IMR-90 (cell line): ENCODE data around the gene DPP10. TPM values are rescaled to one million over a fixed set of nuclear protein-coding genes. Genes with fewer than 3 reads are reported as not detected.

Experiments used
- ATAC-seq: fragments of 200-7000 bp; cut with Tn5 transposase; 2 replicates; pipeline ENCODE4 v1.9.1; 2020; ENCODE audit warnings: low read depth, mild to moderate bottlenecking, moderate library complexity
- BruUV-seq: library from RNA; stranded (reverse); fragments of 400-500 nt; replicated peaks from 2 replicates; lab custom pipeline; 2021; lab: Mats Ljungman, UMichigan
- CTCF ChIA-PET: fragments of 300-600 bp; formaldehyde crosslinking; extraction: SDS; loops from one replicate; lab custom pipeline; 2021; ENCODE audit warnings: antibody characterized with exemption; lab: Yijun Ruan, JAX
- POLR2A ChIA-PET: fragments of 300-600 bp; sonication (Branson Sonifier 250); formaldehyde crosslinking; loops from one replicate; lab custom pipeline; 2022; ENCODE audit warnings: antibody characterized with exemption; ENCODE audit not compliant: unreplicated experiment; lab: Charles Lee
- DNase-seq: peaks from one replicate; pipeline ENCODE4 v3.0.0; 2013
- H2AFZ ChIP-seq: replicated peaks from 2 replicates; pipeline ENCODE3; 2013; ENCODE audit warnings: low read length, mild to moderate bottlenecking; ENCODE audit not compliant: poor library complexity
- H2AK5ac ChIP-seq: 2 replicates; pipeline ENCODE4 v1.6.1; 2013; ENCODE audit warnings: low read depth, low read length, inconsistent platforms
- H2AK9ac ChIP-seq: replicated peaks from 2 replicates; pipeline ENCODE3; 2013; ENCODE audit warnings: mild to moderate bottlenecking, low read depth, low read length, moderate library complexity; ENCODE audit not compliant: poor library complexity
- H2BK120ac ChIP-seq: 2 replicates; pipeline ENCODE4 v1.6.1; 2013; ENCODE audit warnings: low read depth, low read length, inconsistent platforms
- H2BK15ac ChIP-seq: 3 replicates; pipeline ENCODE4 v1.6.1; 2013; ENCODE audit warnings: low read depth, low read length, inconsistent platforms
- H2BK20ac ChIP-seq: 2 replicates; pipeline ENCODE4 v1.6.1; 2013; ENCODE audit warnings: low read depth, mild to moderate bottlenecking, inconsistent platforms, low read length, moderate library complexity
- H2BK5ac ChIP-seq: 2 replicates; pipeline ENCODE4 v1.6.1; 2013; ENCODE audit warnings: mild to moderate bottlenecking, low read depth, low read length, inconsistent platforms; ENCODE audit not compliant: poor library complexity, severe bottlenecking
- H3K14ac ChIP-seq: replicated peaks from 2 replicates; pipeline ENCODE4 v1.6.1; 2013; ENCODE audit warnings: low read depth, low read length, inconsistent platforms
- H3K18ac ChIP-seq: 2 replicates; pipeline ENCODE4 v1.6.1; 2013; ENCODE audit warnings: low read depth, low read length, control low read depth
- H3K23ac ChIP-seq: 2 replicates; pipeline ENCODE4 v1.6.1; 2013; ENCODE audit warnings: low read depth, low read length, inconsistent platforms
- H3K27ac ChIP-seq: 2 replicates; pipeline ENCODE4 v1.5.1; 2013; ENCODE audit warnings: mild to moderate bottlenecking, control low read depth, low read length; ENCODE audit not compliant: insufficient read depth
- H3K27me3 ChIP-seq: 2 replicates; pipeline ENCODE4 v1.6.1; 2013; ENCODE audit warnings: low read length; ENCODE audit not compliant: control insufficient read depth, insufficient read depth
- H3K36me3 ChIP-seq: 2 replicates; pipeline ENCODE4 v1.6.1; 2013; ENCODE audit warnings: low read length, mixed read lengths; ENCODE audit not compliant: control insufficient read depth, insufficient read depth
- H3K4ac ChIP-seq: 2 replicates; pipeline ENCODE4 v1.6.1; 2013; ENCODE audit warnings: low read depth, low read length, inconsistent platforms
- H3K4me1 ChIP-seq: 2 replicates; pipeline ENCODE4 v1.6.1; 2013; ENCODE audit warnings: low read length, mixed read lengths; ENCODE audit not compliant: control insufficient read depth, insufficient read depth
- H3K4me2 ChIP-seq: 2 replicates; pipeline ENCODE4 v1.6.1; 2013; ENCODE audit warnings: low read depth, mild to moderate bottlenecking, control low read depth, low read length, moderate library complexity
- H3K4me3 ChIP-seq: 2 replicates; pipeline ENCODE4 v1.5.1; 2013; ENCODE audit warnings: low read depth, mild to moderate bottlenecking, control low read depth, low read length, moderate library complexity; ENCODE audit not compliant: insufficient read depth
- H3K56ac ChIP-seq: 2 replicates; pipeline ENCODE4 v1.6.1; 2013; ENCODE audit warnings: low read length, inconsistent platforms; ENCODE audit not compliant: insufficient read depth; ENCODE audit errors: extremely low read depth
- H3K79me1 ChIP-seq, 2 experiments: 2 replicates each; pipeline ENCODE4 v1.6.1; 2013; ENCODE audit warnings: low read length in 2 of 2, inconsistent platforms in 1 of 2, low read depth in 1 of 2
- H3K9ac ChIP-seq: 2 replicates; pipeline ENCODE4 v1.6.1; 2013; ENCODE audit warnings: low read depth, low read length, control low read depth
- H3K9me1 ChIP-seq: 2 replicates; pipeline ENCODE4 v1.6.1; 2013; ENCODE audit warnings: low read length, inconsistent platforms; ENCODE audit not compliant: insufficient read depth
- H3K9me3 ChIP-seq: 2 replicates; pipeline ENCODE4 v1.6.1; 2013; ENCODE audit warnings: low read length; ENCODE audit not compliant: control insufficient read depth, insufficient read depth
- H4K20me1 ChIP-seq: 2 replicates; pipeline ENCODE4 v1.6.1; 2013; ENCODE audit warnings: low read length, inconsistent platforms; ENCODE audit not compliant: insufficient read depth
- H4K5ac ChIP-seq: 2 replicates; pipeline ENCODE4 v1.6.1; 2013; ENCODE audit warnings: mild to moderate bottlenecking, low read depth, low read length, control low read depth
- H4K8ac ChIP-seq, 2 experiments: 2 replicates each; pipeline ENCODE4 v1.6.1; 2013; ENCODE audit warnings: low read depth in 2 of 2, low read length in 2 of 2, control low read depth in 1 of 2, inconsistent platforms in 1 of 2
- H4K91ac ChIP-seq: 2 replicates; pipeline ENCODE4 v1.6.1; 2013; ENCODE audit warnings: low read depth, low read length, inconsistent platforms; ENCODE audit not compliant: insufficient read depth
- BHLHE40 ChIP-seq: fragments of 150-350 bp; IDR thresholded peaks from 2 replicates; pipeline ENCODE4 v1.6.1; 2016; ENCODE audit warnings: mild to moderate bottlenecking, low read depth, low read length
- CEBPB ChIP-seq: IDR thresholded peaks from 2 replicates; pipeline ENCODE4 v1.6.1; 2012; ENCODE audit warnings: low read depth, low read length, improper control_type of control experiment
- CHD1 ChIP-seq: IDR thresholded peaks from 2 replicates; pipeline ENCODE4 v1.6.1; 2012; ENCODE audit warnings: low read depth, low read length, improper control_type of control experiment
- CTCF ChIP-seq: conservative IDR thresholded peaks from 2 replicates; pipeline ENCODE4 v1.5.1; 2012; ENCODE audit warnings: mild to moderate bottlenecking, low read depth, low read length, improper control_type of control experiment
- ELK1 ChIP-seq: fragments of 150-350 bp; IDR thresholded peaks from 2 replicates; pipeline ENCODE4 v1.6.1; 2016; ENCODE audit warnings: low read depth, mild to moderate bottlenecking, low read length, moderate library complexity, borderline replicate concordance
- FOS ChIP-seq: fragments of 150-350 bp; IDR thresholded peaks from 2 replicates; pipeline ENCODE4 v1.6.1; 2016; ENCODE audit warnings: low read depth, low read length
- MAFK ChIP-seq: IDR thresholded peaks from 2 replicates; pipeline ENCODE4 v1.6.1; 2012; ENCODE audit warnings: low read depth, low read length, improper control_type of control experiment
- MAZ ChIP-seq: IDR thresholded peaks from 2 replicates; pipeline ENCODE4 v1.6.1; 2012; ENCODE audit warnings: low read depth, mild to moderate bottlenecking, low read length, improper control_type of control experiment, moderate library complexity, borderline replicate concordance
- MXI1 ChIP-seq: IDR thresholded peaks from 2 replicates; pipeline ENCODE4 v1.6.1; 2012; ENCODE audit warnings: low read depth, mild to moderate bottlenecking, low read length, moderate library complexity, borderline replicate concordance
- NFE2L2 ChIP-seq: fragments of 150-350 bp; IDR thresholded peaks from 2 replicates; pipeline ENCODE4 v1.6.1; 2016; ENCODE audit warnings: low read depth, mild to moderate bottlenecking, low read length
- POLR2A ChIP-seq: IDR thresholded peaks from 2 replicates; pipeline ENCODE4 v1.6.1; 2012; ENCODE audit warnings: mild to moderate bottlenecking, low read depth, low read length
- RAD21 ChIP-seq: IDR thresholded peaks from 2 replicates; pipeline ENCODE4 v1.6.1; 2012; ENCODE audit warnings: low read length, improper control_type of control experiment
- RCOR1 ChIP-seq: IDR thresholded peaks from 2 replicates; pipeline ENCODE4 v1.6.1; 2012; ENCODE audit warnings: mild to moderate bottlenecking, low read length, improper control_type of control experiment; ENCODE audit not compliant: insufficient replicate concordance
- RFX5 ChIP-seq: IDR thresholded peaks from 2 replicates; pipeline ENCODE4 v1.8.0; 2012; ENCODE audit warnings: low read depth, mild to moderate bottlenecking, low read length, moderate library complexity
- SMC3 ChIP-seq: fragments of 150-350 bp; IDR thresholded peaks from 2 replicates; pipeline ENCODE4 v1.6.1; 2016; ENCODE audit warnings: low read depth, mild to moderate bottlenecking, antibody characterized with exemption, low read length, moderate library complexity
- WGBS, 2 experiments: methylation state at CpG; one replicate each; pipeline versions ENCODE4 v1.1.5 to v1.1.7; 2013; ENCODE audit warnings: missing lambda C conversion rate in 2 of 2; ENCODE audit not compliant: insufficient read length in 1 of 2; ENCODE audit errors: extremely low coverage in 2 of 2; 5-methylcytosine and 5-hydroxymethylcytosine counted together
- dilution Hi-C: fragments of 300-500 bp; cut with HindIII; formaldehyde crosslinking; loops from one replicate; pipeline ENCODE4 v1.14.3; 2018; ENCODE audit warnings: low sequenced_read_pairs; ENCODE audit not compliant: unreplicated experiment
- in situ Hi-C: fragments of 300-500 bp; cut with MboI; formaldehyde crosslinking; loops from 3 replicates; pipeline ENCODE4 v1.14.3; 2019; ENCODE audit warnings: low sequenced_read_pairs, inconsistent platforms, mixed read lengths
- intact Hi-C: fragments of 100-400 bp; cut with micrococcal nuclease; formaldehyde crosslinking; loops from 2 replicates; pipeline ENCODE4 v1.10.0; 2022
- polyA plus RNA-seq, 3 experiments: library from polyadenylated mRNA; depleted of rRNA; stranded (reverse); fragments of >200 nt; gene quantifications; 2 replicates each; pipeline ENCODE4 v1.2.3, GENCODE V29; 2012; ENCODE audit warnings: low replicate concordance in 1 of 3
- total RNA-seq: library from RNA; depleted of rRNA; stranded (reverse); fragments of >200 nt; gene quantifications from 2 replicates; pipeline ENCODE4 v1.2.3, GENCODE V29; 2012
- TF ChIP-seq, protein P1 (sequence below): fragments of 150-350 bp; IDR thresholded peaks from 2 replicates; pipeline ENCODE4 v1.6.1; 2017; ENCODE audit warnings: mild to moderate bottlenecking, antibody characterized with exemption, low read length, low read depth

Gene DPP10
- total and polyA plus RNA-seq, 2 of the 4 experiments (the other 2 are of a cell fraction), result not detected

GRCh38 chr2:114735126-114735525 is 292.7 kb downstream of the DPP10 start:
- Histone ChIP-seq H2BK5ac (no peak overlapping the region), H4K91ac (no peak overlapping the region), H2AFZ (no peak overlapping the region), H3K4me2 (no peak overlapping the region), H3K23ac (no peak overlapping the region), H3K36me3 (no peaks in the 10 kb centered on the region), H3K79me1 (no peaks in the 10 kb centered on the region), H3K9me3 (peaks cover 8% of the 10 kb centered on the region; the same call in 1 of the 2 replicates), H4K5ac (no peak overlapping the region), H3K9me1 (no peaks in the 10 kb centered on the region), H2AK9ac (no peak overlapping the region), H3K14ac (no peak overlapping the region), H2BK15ac (no peak overlapping the region), H4K8ac (no peak overlapping the region), H2AK5ac (no peak overlapping the region), H3K4ac (no peak overlapping the region), H3K4me3 (no peak overlapping the region), H3K27me3 (no peaks in the 10 kb centered on the region), H4K20me1 (no peaks in the 10 kb centered on the region), H3K18ac (no peak overlapping the region), H3K56ac (no peak overlapping the region), H3K4me1 (no peaks in the 10 kb centered on the region), H2BK20ac (no peak overlapping the region), H3K9ac (no peak overlapping the region), H2BK120ac (no peak overlapping the region), H3K27ac (no peak overlapping the region)
- intact Hi-C loops (no loop called here), dilution Hi-C loops (no loop called here), in situ Hi-C loops (no loop called here)
- WGBS, 2 experiments, result no CpG with 5 or more reads among the region's 3 CpGs
- DNase-seq (no peak), ATAC-seq (no peak)
- ChIA-PET POLR2A (no interaction called here), CTCF (no interaction called here)
- TF ChIP-seq NFE2L2, result no peak
- TF ChIP-seq MAZ, result no peak
- no peak for TF ChIP-seq RAD21
- no peak for TF ChIP-seq FOS
- TF ChIP-seq CTCF, result no peak
- TF ChIP-seq, protein P1, sequence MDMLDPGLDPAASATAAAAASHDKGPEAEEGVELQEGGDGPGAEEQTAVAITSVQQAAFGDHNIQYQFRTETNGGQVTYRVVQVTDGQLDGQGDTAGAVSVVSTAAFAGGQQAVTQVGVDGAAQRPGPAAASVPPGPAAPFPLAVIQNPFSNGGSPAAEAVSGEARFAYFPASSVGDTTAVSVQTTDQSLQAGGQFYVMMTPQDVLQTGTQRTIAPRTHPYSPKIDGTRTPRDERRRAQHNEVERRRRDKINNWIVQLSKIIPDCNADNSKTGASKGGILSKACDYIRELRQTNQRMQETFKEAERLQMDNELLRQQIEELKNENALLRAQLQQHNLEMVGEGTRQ, result no peak
- no peak for TF ChIP-seq BHLHE40
- no peak for TF ChIP-seq SMC3
- TF ChIP-seq POLR2A, result no peak
- TF ChIP-seq CHD1, result no peak
- no peak for TF ChIP-seq MXI1
- no peak for TF ChIP-seq MAFK
- TF ChIP-seq ELK1, result no peak
- no peak for TF ChIP-seq CEBPB
- no peak for TF ChIP-seq RFX5
- no peak for TF ChIP-seq RCOR1
- BruUV-seq, result no TSS peak
